Skin of body (tissue), 2 donors: ENCODE results near the gene BCLAF1. TPM values are rescaled to one million over a fixed set of nuclear protein-coding genes. Genes with fewer than 3 reads are reported as not detected.
"Not testable (repeated sequence)": the region's sequence is repeated elsewhere in the genome, so short reads cannot be mapped to it uniquely, and the experiment has no call there.

Experiments
- DNase-seq: peaks from one replicate; lab custom pipeline; 2025; lab: John Stamatoyannopoulos, UW
- total RNA-seq: library from RNA; depleted of rRNA; stranded (reverse); fragments of >200 nt; gene quantifications from one replicate; pipeline ENCODE4 v1.2.3, GENCODE V29; 2014

The BCLAF1 gene
- total RNA-seq, 1 donor from 2014 or later = 185 TPM

DNA sequence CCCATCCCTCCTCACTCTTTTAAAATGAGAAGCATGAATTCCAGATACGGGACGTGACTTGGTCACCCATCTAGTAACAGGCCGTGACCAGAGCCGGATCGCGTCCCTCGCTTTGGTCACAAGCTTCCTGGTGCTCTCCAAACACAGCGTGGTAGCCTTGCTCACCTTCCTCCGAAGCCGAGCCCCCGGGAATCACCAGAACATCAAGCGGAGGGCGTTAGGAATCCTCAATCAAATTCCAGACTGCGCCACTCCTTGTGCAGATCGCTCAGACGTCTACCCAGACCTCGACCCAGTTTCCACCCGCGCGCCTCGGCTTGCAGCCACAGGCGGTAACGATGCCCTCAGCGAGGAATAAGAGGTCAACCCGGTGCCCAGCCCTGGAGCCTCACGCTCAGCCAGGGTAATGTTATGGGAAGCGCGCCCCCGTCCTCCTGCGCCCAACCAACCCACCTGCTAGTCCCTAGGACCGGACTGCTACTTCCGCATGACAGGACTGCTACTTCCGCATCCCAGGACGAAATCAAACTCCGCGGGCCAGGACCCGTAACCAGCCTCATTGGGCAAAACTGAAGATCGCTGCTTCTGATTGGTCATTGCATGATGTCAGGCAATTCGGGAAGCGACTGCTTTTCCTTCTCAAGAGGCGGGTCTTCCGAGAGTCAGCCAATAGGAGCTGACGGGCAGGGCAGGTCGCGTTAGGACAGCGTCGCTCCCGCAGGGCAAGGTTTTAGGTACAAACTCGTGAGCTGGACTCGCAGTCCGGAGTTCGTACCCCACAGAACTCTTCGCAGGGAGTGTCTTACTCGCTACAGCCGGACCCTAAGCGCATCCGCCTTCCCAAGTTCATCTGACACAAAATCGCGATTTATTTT lies 39.6 kb downstream of the BCLAF1 start, which contains the start of gene MTFR2:
MTFR2 (minus strand) TSS at position 501 of the 875 bp plus-strand sequence. CDS start 1,212 bp downstream, outside the sequence.
- DNase-seq = peak; percentile 99

- no peak for DNase-seq
These were observed 40.3 kb downstream of the BCLAF1 start for GRCh38 chr6:136249336-136249735.

DNA sequence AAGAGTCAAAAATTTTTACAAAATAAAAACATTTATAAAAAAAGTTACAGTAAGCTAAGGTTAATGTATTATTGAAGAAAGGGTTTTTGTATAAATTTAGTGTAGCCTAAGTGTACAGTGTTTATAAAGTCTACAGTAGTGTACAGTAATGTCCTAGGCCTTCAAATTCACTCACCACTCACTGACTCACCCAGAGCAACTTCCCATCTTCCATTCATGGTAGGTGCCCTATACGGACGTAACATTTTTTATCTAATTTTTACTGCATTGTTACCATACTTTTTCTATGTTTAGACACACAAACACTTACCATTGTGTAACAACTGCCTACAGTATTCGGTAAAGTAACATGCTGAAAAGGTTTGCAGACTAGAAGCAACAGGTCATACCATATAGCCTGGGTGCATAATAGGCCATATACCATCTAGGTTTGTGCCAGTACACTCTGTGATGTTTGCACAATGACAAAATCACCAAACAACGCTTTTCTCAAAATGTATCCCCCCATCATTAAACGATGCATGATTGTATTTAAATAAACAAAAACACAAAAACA lies 45.5 kb downstream of the BCLAF1 start:
- no peak for DNase-seq

- no peak for DNase-seq
These were observed 53.0 kb downstream of the BCLAF1 start for GRCh38 chr6:136236466-136237293.

DNA sequence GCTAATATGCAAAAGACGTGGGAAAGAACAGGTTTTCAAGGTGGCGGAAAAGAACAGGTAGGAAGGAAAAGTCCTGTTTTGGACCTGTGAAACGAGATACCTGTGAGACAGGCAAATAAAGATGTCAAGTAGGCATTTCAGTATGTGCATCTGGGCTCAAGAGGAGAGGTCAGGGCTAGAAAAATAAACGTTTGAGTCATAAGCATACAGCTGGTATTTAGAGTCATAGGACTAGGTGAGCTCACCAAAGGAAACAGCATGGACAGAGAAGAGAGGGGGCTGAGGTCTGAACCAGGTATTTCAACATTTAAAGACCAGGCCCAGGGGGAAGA lies 54.4 kb downstream of the BCLAF1 start:
- no peak for DNase-seq

DNA sequence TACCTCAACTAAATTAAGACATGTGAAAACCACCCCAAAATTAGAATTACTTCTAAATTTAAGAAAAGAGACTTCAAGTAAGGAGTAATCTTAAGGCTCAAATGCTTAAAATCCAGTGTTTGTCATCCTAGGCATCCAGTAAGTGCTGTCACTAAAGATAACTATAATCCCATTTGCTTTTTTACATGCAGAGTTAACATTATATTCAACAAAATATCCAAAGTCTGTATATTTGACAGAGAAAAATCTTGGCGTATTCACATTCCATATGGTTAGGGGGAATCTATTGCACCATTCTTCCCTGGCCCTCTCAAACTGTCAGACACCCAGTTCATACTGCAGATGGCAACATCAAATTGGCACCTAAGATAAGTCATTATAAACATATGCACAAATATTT lies 56.9 kb downstream of the BCLAF1 start:
- DNase-seq = no peak

DNA sequence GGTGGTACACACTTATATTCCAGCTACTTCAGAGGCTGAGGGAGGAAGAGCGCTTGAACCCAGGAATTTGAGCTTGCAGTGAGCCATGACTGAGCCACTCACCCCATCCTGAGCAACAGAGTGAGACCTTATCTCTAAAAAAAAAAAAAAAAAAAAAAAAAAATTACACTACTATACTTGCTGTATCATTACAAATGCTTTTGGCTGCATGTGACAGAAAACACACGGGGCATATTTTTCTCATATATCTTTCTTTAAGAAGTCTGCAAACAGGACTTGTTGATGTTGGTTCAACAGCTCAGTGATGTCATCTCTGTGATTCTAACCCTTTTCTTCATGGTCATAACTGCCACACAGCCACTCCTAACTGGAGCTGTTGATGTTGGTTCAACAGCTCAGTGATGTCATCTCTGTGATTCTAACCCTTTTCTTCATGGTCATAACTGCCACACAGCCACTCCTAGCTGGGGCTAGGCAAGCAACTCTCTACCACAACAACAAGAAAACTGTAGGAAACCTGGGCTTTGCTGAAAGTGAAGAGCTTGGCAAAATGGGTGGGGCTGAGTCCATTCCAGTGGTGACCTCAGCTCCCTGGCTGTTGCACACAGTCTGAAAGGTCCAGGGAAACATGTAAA lies 59.3 kb downstream of the BCLAF1 start:
- no peak for DNase-seq

- no peak for DNase-seq
These were observed 60.8 kb downstream of the BCLAF1 start for GRCh38 chr6:136228814-136229213.

DNA sequence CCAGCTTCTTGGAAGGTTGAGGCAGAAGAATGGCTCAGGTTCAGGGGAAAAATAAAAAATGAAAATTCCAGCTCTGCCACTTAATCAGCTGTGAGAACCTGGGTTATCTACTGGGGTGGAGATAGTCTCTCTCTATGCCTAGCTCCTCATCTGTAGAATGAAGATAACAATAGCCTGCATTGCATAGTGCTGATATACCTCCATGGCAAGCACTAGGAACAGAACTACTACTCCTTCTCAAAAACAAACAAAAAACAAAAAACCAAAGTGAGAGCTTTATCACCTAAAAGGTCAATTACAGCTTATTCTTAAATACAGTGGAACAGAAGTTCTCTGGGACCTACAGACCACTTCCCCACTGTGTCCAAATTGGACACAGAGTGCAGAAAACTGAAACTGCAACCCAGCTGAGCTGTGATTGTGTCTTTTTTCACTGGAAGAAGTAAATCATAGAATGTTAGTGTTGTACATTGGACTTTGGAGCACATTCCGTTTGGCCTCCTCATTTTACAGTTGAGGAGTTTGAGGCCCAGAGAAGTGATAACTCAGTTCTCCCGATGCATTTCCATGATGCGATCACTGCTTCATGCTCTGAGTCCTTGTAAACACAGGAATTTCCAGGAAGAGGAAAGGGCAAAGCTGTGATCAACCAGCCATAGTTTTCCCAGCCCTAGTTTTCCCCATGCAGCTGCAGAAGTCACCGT lies 62.8 kb downstream of the BCLAF1 start:
- no peak for DNase-seq

DNA sequence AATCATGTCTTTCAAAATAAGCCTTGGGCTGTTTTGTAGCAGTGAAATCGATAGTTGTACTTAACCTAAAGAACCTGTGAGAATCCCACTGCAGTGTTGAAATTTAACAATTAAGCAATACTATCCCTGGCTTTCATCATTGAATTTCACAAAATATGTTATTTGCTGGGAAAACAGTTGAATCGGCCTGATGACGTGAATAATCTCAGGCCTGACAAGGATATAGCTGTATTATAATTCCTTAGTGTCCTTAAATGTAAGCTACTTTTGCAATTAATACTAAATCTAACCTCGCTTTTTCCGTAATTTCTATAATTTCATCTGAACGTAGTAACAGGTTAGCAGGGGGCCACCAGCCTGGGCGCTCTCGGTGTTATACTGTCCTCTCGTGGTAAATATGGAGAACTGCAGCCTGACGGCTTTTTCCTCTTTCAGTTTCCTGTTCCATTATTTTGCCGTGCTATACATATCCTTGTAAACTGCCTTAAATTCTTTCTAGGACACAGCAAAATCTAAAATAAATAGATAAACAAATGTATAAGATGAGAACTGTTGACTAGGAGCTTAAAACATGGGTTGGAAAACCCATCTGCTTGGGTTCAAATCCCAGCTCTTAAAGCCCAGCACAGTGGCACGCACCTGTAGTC lies 63.5 kb downstream of the BCLAF1 start:
- peak; percentile 59 for DNase-seq

DNA sequence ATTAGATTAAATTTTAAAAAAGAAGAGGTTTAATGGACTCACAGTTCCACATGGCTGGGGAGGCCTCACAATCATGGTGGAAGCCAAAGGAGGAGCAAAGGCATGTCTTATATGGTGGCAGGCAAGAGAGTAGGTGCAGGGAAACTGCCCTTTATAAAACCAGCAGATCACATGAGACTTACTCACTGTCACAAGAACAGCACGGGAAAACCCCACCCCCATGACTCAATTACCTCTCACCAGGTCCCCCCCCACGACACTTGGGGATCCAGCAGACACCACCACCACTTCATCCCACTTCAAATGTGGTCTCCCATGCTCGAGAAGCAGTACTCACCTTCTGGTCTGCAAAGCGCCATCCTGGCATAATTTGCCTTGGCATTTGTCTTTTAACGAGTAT lies 64.2 kb downstream of the BCLAF1 start:
- no peak for DNase-seq

DNA sequence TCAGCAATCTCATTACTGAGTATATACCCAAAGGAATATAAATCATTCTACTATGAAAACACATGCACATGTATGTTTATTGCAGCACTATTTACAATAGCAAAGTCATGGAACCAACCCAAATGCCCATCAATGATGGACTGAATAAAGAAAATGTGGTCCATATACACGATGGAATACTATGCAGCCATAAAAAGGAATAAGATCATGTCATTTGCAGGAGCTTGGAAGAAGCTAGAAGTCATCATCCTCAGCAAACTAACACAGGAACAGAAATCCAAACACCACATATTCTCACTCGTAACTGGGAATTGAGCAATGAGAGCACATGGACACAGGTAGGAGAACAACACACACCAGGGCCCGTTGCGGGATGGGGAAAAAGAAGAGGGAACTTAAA lies 64.7 kb downstream of the BCLAF1 start:
- not testable (repeated sequence) for DNase-seq

DNA sequence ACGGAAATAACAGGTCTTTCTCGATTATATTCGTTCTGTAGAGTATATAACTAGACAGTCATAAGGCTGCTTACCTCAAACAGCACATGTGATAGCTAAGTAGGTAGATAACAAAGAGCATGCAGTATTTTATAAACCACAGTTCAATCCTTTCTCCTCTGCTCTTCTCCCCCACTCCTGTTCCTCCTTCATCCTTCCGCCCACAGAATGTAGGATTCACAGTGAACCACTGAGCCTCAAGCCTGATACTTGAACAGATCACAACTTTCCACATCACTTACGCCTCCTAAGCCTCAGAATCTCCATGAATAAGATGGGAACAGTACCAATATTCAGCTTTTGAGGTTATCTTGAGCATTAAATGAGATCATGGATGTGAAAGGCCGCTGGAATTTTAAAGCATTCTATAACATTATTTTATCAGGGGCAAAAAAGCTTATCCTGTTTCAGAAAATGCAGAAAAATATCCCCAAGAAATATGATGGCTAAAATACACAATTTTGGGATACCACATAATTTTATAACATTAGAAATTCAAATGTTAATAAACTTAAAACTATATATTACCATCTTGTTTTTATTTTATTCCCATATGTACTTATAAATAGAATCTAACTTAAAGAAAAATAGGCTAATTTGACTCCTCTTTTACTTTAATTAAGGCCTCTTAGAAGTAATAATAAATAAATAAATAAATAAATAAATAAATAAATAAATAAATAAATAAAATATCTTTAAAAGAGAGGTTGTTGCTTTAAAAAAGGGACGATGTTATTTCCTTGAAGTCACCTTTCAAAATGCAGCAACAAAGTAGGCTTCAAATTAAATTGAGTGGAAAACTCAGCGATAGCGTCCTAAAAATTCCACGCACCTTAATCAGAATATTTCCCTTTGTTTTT lies 72.9 kb downstream of the BCLAF1 start:
- no peak for DNase-seq

GRCh38 chr6:136213853-136214252 lies 75.8 kb downstream of the BCLAF1 start:
- DNase-seq = no peak

DNA sequence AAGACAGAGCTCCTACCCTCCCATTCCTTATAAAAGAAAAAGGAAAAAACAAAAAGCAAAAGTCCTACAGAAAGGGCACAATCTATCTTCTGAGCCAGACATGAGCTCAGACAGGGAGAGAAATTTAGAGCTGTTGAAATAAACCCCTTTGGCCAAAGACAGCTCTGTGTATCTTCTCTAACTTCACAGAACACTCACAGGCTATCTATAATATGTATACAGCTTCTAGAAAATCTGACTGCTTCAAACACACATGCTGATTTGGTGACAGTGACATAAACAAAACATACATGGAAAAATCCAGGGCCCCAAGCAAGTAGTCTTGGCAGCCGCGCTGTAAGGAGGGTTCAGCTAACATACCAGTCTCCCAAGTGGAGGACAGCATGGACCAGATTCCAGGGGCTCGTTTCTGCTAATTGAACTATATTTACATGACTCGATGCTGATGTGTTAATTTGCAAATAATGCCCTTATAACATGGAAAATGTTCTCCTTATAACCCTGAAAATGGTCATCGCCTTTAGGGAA lies 76.6 kb downstream of the BCLAF1 start:
- DNase-seq = no peak

DNA sequence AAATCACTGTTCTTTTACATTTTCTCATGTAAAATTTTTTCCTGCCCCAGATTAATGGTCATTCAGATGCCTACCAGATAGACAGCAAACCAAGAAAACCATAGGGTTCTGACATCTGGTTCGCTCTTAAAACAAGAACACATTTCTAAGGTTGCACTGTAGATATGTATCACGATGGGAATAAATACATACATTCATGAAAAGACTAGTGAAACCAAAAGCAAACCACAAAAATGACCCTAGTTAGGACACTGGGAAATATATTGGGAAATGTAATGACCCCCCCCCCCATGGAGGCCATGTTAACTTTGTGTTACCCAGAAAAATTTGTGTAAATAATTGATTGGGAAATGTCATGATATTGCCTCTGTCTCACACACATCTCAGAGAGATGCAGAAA lies 77.0 kb downstream of the BCLAF1 start:
- DNase-seq = no peak

- no peak for DNase-seq
These were observed 79.1 kb downstream of the BCLAF1 start for GRCh38 chr6:136210398-136211165.

GRCh38 chr6:136209496-136209895 lies 80.2 kb downstream of the BCLAF1 start:
- no peak for DNase-seq
